Fibroblast of mammary gland (primary cell): ENCODE data around the gene VPS33B.

ENCODE experiments used
- DNase-seq: peaks from one replicate; pipeline ENCODE4 v3.0.0-alpha.2; 2010; ENCODE audit warnings: low read depth
- H3K4me3 ChIP-seq: 2 replicates; pipeline ENCODE4 v1.5.1; 2011; ENCODE audit warnings: low read depth, mild to moderate bottlenecking, low read length, moderate library complexity; ENCODE audit not compliant: control insufficient read depth
- TF ChIP-seq, protein P1 (sequence below): conservative IDR thresholded peaks from 2 replicates; pipeline ENCODE4 v1.5.1; 2011; ENCODE audit warnings: low read depth, low read length, inconsistent platforms; ENCODE audit not compliant: control insufficient read depth, insufficient read depth

The VPS33B gene

GRCh38 chr15:90987561-90988141 is 34.7 kb downstream of the VPS33B start:
- no peak for DNase-seq
- H3K4me3 ChIP-seq: no peak overlapping the region
- TF ChIP-seq, protein P1, sequence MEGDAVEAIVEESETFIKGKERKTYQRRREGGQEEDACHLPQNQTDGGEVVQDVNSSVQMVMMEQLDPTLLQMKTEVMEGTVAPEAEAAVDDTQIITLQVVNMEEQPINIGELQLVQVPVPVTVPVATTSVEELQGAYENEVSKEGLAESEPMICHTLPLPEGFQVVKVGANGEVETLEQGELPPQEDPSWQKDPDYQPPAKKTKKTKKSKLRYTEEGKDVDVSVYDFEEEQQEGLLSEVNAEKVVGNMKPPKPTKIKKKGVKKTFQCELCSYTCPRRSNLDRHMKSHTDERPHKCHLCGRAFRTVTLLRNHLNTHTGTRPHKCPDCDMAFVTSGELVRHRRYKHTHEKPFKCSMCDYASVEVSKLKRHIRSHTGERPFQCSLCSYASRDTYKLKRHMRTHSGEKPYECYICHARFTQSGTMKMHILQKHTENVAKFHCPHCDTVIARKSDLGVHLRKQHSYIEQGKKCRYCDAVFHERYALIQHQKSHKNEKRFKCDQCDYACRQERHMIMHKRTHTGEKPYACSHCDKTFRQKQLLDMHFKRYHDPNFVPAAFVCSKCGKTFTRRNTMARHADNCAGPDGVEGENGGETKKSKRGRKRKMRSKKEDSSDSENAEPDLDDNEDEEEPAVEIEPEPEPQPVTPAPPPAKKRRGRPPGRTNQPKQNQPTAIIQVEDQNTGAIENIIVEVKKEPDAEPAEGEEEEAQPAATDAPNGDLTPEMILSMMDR: no peak

DNA sequence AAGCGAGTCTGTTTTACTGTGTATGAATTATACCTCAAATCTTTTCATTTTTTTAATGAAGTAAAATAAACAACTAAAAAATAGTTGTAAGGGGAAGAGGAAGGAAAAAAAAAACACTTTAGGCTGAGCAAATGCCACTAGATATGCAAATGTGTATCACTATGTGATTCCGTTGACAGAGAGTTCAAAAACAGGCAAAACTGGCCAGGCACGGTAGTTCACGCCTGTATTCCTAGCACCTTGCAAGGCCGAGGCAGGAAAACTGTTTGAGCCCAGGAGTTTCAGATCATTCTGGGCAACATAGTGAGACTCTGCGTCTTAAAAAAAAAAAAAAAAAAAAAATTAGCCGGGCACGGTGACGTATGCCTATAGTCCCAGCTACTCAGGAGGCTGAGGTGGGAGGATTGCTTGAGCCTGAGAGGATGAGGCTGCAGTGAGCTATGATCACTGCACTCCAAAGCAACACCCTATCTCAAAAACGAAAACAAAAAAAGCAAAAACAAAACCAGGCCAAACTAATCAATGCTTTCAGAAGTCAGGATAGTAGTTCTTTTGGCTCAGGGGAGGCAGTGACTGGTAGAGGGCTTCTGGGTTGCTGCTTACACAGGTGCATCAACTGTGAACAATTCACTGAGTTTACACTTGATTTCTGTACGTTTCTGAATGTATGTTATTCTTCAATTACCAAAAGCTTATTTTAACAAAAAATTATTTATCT is 35.4 kb downstream of the VPS33B start:
- H3K4me3 ChIP-seq: no peak overlapping the region
- DNase-seq: no peak
- TF ChIP-seq, protein P1: no peak

DNA sequence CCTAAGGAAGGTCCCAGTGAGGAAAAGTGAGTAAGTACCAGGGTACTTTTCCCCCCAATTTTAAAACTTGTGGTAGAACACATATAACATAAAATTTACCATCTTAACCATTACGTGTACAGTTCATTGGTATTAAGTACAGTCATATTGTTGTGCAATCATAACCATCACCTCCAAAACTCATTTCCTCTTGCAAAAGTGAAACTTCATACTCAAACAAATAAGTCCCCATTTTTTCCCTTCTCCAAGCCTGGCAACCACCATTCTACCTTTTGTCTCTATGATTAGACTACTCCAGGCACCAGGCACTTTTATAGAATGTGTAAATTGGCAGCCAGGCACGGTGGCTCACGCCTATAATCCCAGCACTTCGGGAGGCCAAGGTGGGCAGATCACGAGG is 40.3 kb downstream of the VPS33B start:
- TF ChIP-seq, protein P1: no peak
- DNase-seq: peak; percentile 66
- no peak overlapping the region for H3K4me3 ChIP-seq

DNA sequence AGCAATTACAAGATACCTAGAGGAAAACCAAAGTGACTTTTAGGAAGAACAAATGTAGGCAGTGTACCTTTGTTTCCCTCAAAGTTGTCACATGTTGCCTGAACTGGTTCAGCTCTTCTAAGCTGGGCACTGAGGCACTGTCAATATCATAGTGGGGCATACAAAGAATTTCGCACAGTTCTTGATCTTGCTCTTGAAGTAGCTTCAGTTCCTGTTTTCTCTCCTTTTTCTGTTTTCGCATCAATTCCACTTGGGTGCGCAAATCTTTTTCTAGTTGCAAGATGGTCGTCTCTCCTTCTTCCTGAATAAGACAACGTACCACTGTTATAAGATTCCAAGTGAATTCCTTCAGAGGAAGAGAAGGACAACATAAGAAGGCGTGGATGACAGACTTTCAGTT is 40.7 kb downstream of the VPS33B start:
- no peak overlapping the region for H3K4me3 ChIP-seq
- no peak for DNase-seq
- TF ChIP-seq, protein P1: no peak

DNA sequence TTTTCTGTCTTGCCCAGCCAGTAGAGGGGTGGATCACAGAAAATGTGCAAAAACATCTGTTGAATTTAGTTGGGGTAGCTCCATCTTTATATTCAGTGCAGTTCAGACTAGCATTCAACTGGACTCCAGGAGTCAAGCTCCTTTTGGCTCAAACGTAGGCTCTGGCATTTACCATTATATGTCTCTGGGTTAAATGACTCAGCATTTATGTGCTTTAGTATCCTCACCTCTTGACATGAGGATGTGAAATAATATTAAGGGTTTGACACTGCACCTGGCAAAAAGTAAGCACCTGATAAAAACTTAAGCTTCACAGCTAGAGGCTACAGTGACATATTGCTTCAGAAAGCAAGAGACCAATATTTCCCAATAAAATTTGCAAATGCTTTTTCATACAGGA is 42.8 kb downstream of the VPS33B start:
- TF ChIP-seq, protein P1: no peak
- no peak overlapping the region for H3K4me3 ChIP-seq
- DNase-seq: no peak

DNA sequence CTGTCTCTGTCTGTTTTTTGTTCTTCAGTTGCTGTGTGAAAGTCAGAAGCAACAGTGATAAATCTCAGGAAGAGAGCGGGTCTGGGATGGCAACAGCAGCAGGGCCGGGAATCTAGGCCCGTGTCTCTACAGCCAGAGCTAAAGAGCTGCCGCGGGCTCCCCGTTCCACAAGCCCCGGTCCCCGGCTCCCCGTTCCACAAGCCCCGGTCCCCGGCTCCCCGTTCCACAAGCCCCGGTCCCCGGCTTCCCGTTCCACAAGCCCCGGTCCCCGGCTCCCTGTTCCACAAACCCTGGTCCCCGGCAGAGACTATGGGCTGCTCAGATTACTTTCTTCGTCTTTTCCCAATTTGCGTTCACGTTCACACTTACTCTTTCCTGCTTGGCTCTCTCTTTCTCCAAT is 48.2 kb downstream of the VPS33B start:
- no peak for DNase-seq
- TF ChIP-seq, protein P1: no peak
- no peak overlapping the region for H3K4me3 ChIP-seq
